DMS153 treated with DMSO at 0.1 percent for 48 hours (cell line): Measurements from ENCODE around the gene COL19A1.
"Not testable (repeated sequence)": the region's sequence is repeated elsewhere in the genome, so short reads cannot be mapped to it uniquely, and the experiment has no call there.

Source experiments
- DNase-seq: peaks from one replicate; lab custom pipeline; 2025; ENCODE audit not compliant: unreplicated experiment; lab: John Stamatoyannopoulos, UW

The COL19A1 gene

DNA sequence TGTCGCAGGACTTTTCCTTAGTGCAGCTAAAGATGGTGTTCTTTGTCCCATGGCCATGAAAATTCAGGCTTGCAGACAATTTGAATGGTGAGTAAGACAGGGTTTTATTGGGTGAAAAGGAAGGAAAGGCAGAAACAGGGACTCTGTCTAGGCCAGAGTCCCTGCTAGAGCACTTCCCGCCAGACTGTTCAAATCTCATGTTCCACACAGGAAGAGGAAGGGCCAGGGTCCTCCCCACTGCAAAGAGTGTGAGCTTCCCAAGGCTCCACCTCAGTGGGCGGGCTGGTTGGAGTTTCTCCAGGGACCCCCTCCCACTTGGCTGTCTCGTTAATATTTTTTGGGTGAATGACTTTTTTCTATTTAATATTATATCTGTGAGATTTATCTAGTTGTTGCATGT is 29.0 kb downstream of the COL19A1 start:
- no peak for DNase-seq

- no peak for DNase-seq
Observed at GRCh38 chr6:69900869-69901268, 34.5 kb downstream of the COL19A1 start.

DNA sequence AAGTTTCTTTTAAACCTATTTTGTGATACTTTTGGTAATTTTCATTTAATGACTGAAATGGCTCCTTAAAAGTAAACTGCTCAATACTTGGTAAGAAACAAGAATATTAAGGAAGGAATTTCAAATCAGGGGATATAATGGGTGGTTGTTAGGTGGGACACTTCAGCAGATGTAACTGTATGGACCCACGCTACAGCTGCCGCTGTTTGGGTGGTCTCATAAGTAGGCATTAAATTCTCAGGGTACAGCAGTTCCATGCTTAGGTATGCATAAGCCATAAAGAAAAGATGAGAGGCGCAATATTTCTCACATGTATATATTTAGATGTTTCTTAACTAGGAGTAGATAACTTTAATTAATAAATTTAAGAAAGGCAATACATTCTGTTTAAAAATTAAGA is 35.0 kb downstream of the COL19A1 start:
- DNase-seq: no peak

DNA sequence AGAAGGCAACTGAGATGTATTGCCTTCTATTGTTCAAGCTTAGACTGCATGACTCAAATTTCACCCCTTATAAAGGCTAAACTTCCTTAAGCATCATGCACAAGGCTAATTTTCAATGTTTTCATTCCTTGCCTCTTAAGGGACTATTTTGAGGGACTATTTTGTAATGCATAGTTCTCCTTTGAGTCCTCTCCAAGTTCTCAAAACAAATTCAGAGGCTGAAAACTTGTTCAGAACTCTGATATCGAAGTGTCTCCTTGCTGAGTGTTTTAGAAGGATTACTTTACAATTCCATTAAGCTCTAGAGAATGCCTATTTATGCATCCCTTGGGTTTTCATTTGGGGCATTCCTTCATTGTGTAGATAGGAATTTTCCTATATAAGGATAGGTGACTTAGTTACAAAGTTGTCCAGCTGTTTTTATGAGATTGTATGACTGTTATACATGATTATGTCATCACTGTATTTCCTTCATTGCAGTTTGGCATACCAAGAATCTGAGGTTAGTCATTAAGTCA is 41.7 kb downstream of the COL19A1 start:
- DNase-seq: no peak

DNA sequence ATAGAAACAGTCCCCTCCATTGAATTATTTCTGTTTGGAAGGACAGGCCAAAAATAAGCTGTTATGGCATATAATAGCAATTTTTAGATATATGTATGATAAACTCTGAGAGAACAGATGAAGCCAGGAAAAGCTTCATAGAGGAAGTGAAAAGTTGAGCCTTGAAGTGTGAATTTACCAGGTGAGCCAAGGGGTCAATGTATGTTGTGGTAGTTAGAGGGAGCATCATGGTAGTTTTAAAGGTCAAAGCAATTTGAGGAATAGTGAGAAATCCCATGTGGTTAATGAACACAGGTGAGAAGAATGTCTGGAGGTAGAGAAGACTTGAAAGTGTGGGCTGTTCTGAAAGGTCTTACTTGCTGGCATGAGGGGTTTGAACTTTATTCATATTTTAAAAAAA is 47.0 kb downstream of the COL19A1 start:
- DNase-seq: no peak

GRCh38 chr6:69914015-69914485 is 47.7 kb downstream of the COL19A1 start:
- DNase-seq: no peak

DNA sequence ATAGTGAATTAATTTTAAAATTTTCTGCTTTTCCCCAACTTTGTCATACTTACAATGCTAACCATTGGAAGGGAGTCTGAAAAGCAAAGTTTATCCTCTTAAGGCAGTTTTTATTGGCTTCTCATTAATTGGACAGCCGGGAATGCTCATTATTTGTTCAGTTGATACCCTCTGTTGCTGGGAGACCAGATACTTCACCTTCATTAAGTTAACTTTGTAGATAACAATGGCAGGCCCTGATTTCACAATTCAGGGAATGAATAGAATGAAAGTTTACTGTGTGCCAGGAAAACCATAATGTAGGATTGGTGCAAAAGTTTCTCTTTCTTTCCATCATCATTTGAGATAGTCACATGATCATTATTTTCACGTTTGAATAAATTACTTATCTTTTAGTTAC is 49.0 kb downstream of the COL19A1 start:
- no peak for DNase-seq

- DNase-seq: no peak
Observed at GRCh38 chr6:69917834-69918233, 51.5 kb downstream of the COL19A1 start.

DNA sequence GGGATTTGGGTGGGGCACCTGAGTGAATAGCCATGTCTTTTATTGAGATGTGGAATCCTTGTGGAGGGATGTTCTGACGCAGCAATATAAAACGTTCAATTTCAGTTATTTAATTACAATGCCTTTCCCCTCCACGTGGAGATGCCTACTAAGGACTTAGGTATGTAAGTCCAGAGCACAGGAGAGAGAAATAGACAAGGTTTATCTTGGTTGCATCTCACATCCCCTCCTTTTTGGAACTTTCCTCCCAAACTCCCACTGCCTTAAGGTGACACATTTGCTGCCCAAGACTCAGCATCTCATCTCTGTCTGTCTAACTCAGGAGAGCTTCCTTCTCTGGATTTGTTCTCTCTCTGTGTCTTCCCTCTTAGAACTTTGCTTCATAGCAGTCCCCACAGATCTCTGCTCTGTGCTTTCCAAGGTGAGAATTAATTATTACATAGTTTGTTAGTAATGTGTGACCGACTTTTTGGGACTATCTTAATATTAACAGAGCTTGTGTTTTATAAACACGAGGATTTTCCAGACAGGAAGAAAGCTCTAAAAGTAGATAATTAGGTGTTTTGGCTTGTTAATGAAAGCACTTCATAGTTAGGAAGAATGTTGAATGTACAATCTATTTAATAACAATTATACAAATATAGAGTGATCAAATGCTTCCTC is 52.6 kb downstream of the COL19A1 start:
- no peak for DNase-seq

GRCh38 chr6:69921066-69921465 is 54.7 kb downstream of the COL19A1 start:
- not testable (repeated sequence) for DNase-seq

DNA sequence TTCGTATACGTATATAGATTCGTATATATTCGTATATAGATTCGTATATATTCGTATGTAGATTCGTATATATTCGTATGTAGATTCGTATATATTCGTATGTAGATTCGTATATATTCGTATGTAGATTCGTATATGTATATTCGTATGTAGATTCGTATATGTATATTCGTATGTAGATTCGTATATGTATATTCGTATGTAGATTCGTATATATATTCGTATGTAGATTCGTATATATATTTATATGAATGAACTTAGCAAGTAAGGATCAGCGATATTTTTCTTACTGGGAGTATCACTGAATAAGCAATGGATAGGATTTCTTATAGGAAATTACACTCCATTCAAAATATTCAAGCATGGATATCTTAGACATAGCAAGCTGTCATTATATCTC is 55.3 kb downstream of the COL19A1 start:
- not testable (repeated sequence) for DNase-seq

GRCh38 chr6:69926745-69927144 is 60.4 kb downstream of the COL19A1 start:
- DNase-seq: no peak

DNA sequence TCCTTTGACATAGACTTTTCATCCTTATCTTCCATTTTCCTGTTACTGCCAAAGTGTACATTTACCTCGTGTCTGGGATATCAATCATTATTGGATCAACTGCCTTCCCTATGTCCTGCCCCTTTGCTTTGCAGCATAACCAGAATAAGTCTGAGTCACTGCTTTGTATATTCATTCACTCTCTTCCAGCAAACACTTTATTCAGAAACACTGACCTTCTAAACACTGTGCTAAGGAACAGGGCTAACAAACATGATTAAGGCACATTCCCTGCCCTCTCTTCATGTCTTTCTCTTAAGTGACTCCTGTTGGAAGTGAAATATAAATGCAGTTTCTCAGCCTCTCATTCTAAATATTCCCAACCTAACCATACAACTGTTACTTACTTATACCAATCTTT is 66.9 kb downstream of the COL19A1 start:
- no peak for DNase-seq

DNA sequence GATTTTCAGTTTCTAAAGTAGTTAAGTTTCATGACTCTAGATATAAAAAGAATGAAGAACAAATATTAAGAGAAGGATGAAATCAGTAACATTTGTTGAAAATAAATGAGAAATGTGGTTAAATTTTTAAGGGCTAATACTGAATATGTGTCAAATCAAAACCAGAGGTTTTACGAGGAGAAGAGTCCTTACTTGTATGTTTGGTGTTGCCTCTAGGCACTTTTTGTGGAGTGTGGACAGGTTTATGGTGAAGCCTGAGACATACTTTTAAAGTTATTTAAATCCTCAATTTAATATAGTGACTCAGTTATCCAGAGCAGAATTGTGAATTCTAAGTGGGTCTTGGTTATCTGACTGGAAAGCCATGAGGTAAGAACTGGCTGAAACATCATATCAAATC is 68.7 kb downstream of the COL19A1 start:
- no peak for DNase-seq

GRCh38 chr6:69936674-69937363 is 70.5 kb downstream of the COL19A1 start:
- DNase-seq: no peak

DNA sequence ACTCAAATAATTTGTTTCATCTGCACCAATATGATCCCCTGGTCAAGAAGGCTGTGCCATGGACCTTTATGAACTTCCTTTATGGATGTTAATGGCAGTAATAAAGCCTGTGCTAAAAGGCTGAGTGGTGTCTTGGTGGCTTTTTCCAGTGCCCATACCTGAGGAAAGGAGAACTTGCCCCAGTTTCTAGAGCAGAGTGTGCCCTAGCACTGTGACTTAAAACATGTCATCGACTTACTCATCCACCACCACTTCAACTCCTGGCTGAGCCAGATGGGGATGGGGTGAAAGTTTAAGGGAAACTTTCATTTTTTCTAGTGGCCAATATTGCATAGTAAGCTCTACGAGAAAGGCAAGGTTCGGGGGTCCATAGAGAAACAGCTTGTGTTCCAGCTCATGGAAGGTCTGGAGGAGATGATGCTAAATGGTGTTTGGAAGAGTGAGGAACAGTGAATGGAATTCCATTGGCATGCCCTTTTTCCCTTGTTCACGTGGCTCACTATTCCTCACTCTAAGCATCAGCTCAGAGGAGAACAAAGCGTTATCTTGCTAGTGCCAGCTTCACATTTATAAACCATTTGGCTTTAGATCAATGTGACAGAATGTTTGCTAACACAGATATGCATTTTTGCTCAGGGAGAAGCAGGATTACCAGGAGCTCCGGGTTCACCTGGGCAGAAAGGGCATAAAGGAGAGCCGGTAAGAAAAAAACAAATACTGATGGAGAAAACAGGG is 71.2 kb downstream of the COL19A1 start:
- DNase-seq: no peak

DNA sequence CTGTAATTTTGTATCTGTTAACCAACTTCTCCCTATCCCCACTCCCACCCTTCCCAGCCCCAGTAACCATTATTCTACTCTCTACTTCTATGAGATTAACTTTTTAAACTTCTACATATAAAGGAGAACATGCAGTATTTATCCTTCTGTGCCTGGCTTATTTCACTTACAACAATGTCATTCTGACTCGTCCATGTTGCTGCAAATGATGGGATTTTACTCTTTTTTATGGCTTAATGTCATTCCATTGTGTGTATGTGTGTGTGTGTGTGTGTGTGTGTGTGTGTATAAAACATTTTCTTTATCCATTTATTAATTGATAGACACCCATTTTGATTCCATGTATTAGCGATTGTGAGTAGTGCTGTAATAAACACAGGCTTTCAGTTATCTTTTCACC is 76.1 kb downstream of the COL19A1 start:
- no peak for DNase-seq

DNA sequence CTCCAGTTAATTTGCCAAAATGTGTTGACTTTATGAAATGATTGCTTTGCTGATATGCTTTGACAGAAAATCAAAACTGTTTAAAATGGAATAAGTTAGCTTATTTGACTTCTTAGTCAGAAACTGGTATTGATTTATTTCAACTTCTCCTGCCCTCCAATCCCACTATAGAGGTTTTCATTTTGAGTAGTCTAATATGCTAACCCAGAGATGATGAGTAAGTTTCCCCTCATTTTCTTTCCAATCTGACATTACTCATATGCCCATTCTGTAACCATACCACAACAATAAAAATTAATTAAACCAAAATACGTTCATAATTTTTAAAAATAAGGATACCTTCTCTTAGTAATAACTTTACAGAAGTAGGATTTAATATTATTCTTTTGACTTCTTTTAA is 78.8 kb downstream of the COL19A1 start:
- no peak for DNase-seq

DNA sequence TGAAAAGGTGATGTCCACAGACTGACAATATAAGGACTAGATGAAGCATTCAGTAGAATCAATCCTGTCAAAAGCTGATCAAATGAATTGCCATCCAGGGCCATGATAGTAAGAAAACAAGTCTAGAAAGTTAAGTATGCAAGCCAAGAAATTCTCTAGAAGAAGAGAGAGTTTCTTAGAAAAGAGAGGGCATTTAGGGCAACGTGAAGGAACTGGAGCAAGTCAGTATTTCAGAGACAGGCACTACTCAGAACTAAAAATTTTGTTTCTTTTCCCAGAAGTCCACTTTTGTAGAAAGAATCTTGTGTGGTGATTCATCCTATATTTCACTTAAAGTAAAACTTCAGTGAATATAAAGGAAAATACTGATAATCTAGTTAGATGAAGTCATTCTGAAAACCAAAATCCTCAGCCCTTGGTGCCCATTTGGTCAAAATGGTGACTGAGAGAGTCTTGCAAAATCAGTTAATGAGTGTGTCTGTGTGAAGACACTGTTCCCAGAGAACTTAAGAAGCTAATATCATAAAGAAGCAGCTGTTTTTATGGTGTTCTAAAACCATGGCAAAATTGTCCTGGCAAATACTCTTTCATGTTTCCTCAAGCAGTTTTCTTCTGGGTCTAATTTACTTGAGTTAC is 82.2 kb downstream of the COL19A1 start:
- no peak for DNase-seq

GRCh38 chr6:69953491-69953890 is 87.1 kb downstream of the COL19A1 start:
- peak; percentile 42 for DNase-seq

- DNase-seq: no peak
Observed at GRCh38 chr6:69954733-69955132, 88.4 kb downstream of the COL19A1 start.
